ENCODE measurements around the gene ZNF432. TPM values are rescaled to one million over a fixed set of nuclear protein-coding genes. Genes with fewer than 3 reads are reported as not detected.

Gene ZNF432
- polyA plus RNA-seq, 2 of the 4 experiments (the other 2 are of a cell fraction), result 2.0 to 3.8 TPM

- TF ChIP-seq ZFP36 (IDR thresholded peaks at IDR 0.05; ENCODE audit: borderline replicate concordance, partially characterized antibody) (no peak), CTCF (IDR thresholded peaks at IDR 0.05) (no peak), RCOR1 (IDR thresholded peaks at IDR 0.05; ENCODE audit: low read depth, low read length) (no peak), PHF8 (IDR thresholded peaks at IDR 0.05; ENCODE audit: borderline replicate concordance, low read depth) (no peak), CHD2 (IDR thresholded peaks at IDR 0.05; ENCODE audit: low read length, partially characterized antibody) (no peak), RNF2 (IDR thresholded peaks at IDR 0.05; ENCODE audit: borderline replicate concordance, low read depth) (no peak), MAZ (IDR thresholded peaks at IDR 0.05; ENCODE audit: borderline replicate concordance, low read depth, low read length) (no peak), FOXS1 (CRISPR knock-in tag; IDR thresholded peaks at IDR 0.05) (no peak), HES2 (IDR thresholded peaks at IDR 0.05) (no peak)
Observed at GRCh38 chr19:52086481-52086880, 37.8 kb upstream of the ZNF432 start (continued).

- Histone ChIP-seq H3K4me2 (no peak overlapping the region), H3K4me3 (no peak overlapping the region), H3K4me1 (no peaks in the 10 kb centered on the region), H3K27ac (no peak overlapping the region), H3K9me3 (peaks cover 90% of the 10 kb centered on the region)
- DNase-seq (ENCODE audit: low read depth in 1 of 2, low spot score in 1 of 2) (no peak), FAIRE-seq (no peak), ATAC-seq (no peak)
- 80% methylated on average over 5 of the region's 5 CpGs for WGBS (ENCODE audit: missing lambda C conversion rate)
- ChIA-PET CTCF (interaction anchor here (0.5 kb wide), 1 partner anchor 98 kb away, joined by 4 read pairs; no protein-coding TSS in a partner anchor), POLR2A (no interaction called here)
- no peak for TF ChIP-seq RAD21 (conservative IDR thresholded peaks at IDR 0.05 in 1 of 2, IDR thresholded peaks at IDR 0.05 in 1 of 2)
- TF ChIP-seq MAX (IDR thresholded peaks at IDR 0.05), result no peak
Observed at GRCh38 chr19:52070496-52070895, 21.9 kb upstream of the ZNF432 start.

- Histone ChIP-seq H3K4me2 (no peak overlapping the region), H3K4me1 (no peaks in the 10 kb centered on the region), H3K4me3 (no peak overlapping the region), H3K27ac (no peak overlapping the region), H3K9me3 (peaks cover 92% of the 10 kb centered on the region)
- WGBS (ENCODE audit: missing lambda C conversion rate), result 7% methylated on average over 2 of the region's 2 CpGs
- no peak for TF ChIP-seq EHF (CRISPR knock-in tag; IDR thresholded peaks at IDR 0.05)
- TF ChIP-seq FOSL2 (IDR thresholded peaks at IDR 0.05), result no peak
- no peak for TF ChIP-seq FOSL2 (CRISPR knock-in tag; IDR thresholded peaks at IDR 0.05)
- TF ChIP-seq FOSB (CRISPR knock-in tag; IDR thresholded peaks at IDR 0.05), result no peak
- no peak for TF ChIP-seq NFE2L2 (conservative IDR thresholded peaks at IDR 0.05; ENCODE audit: low read length)
- CTCF ChIA-PET, result no interaction called here
- no peak for ATAC-seq
- no peak for FAIRE-seq
- no peak for DNase-seq (ENCODE audit: low read depth in 1 of 2, low spot score in 1 of 2)
- POLR2A ChIA-PET, result no interaction called here
Observed at GRCh38 chr19:52069653-52070052, 21.0 kb upstream of the ZNF432 start.

GRCh38 chr19:52066258-52066863 is 17.7 kb upstream of the ZNF432 start:
- no peaks in the 10 kb centered on the region for H3K4me1 ChIP-seq
- no peak for DNase-seq (ENCODE audit: low read depth in 1 of 2, low spot score in 1 of 2)
- FAIRE-seq, result no peak
- CTCF ChIA-PET, result no interaction called here
- 71% methylated on average over 6 of the region's 6 CpGs for WGBS (ENCODE audit: missing lambda C conversion rate)
- TF ChIP-seq EP300 (IDR thresholded peaks at IDR 0.05), result no peak
- no peak for TF ChIP-seq KDM1A (IDR thresholded peaks at IDR 0.05; ENCODE audit: low read depth)
- no peak for TF ChIP-seq MAFK (IDR thresholded peaks at IDR 0.05; ENCODE audit: partially characterized antibody)
- no peak for TF ChIP-seq CEBPB (IDR thresholded peaks at IDR 0.05)
- no peak for TF ChIP-seq ZSCAN20 (CRISPR knock-in tag; IDR thresholded peaks at IDR 0.05)
- no peak for TF ChIP-seq CBX8 (IDR thresholded peaks at IDR 0.05)
- no peak for TF ChIP-seq POLR2AphosphoS2 (conservative IDR thresholded peaks at IDR 0.05; ENCODE audit: low read length)
- TF ChIP-seq ZNF302 (CRISPR knock-in tag; IDR thresholded peaks at IDR 0.05), result no peak
- TF ChIP-seq NPAS2 (CRISPR knock-in tag; IDR thresholded peaks at IDR 0.05; ENCODE audit: borderline replicate concordance), result no peak
- no peak for TF ChIP-seq REST (IDR thresholded peaks at IDR 0.05)
- no peak for TF ChIP-seq CHD4 (IDR thresholded peaks at IDR 0.05; ENCODE audit: borderline replicate concordance)
- no peak for TF ChIP-seq JUN (IDR thresholded peaks at IDR 0.05)
- TF ChIP-seq GATA3 (IDR thresholded peaks at IDR 0.05; ENCODE audit: borderline replicate concordance), result no peak
- H3K4me3 ChIP-seq, result no peak overlapping the region
- H3K27ac ChIP-seq, result no peak overlapping the region
- no peak overlapping the region for H3K4me2 ChIP-seq
- POLR2A ChIA-PET, result no interaction called here
- H3K9me3 ChIP-seq, result peaks cover 92% of the 10 kb centered on the region
- ATAC-seq, result no peak
